Panc1 (cell line): Measurements from ENCODE around the gene OVCH2. TPM values are rescaled to one million over a fixed set of nuclear protein-coding genes. Genes with fewer than 3 reads are reported as not detected.

Experiments
- ATAC-seq: fragments of 200-7000 bp; cut with Tn5 transposase; 2 replicates; pipeline ENCODE4 v1.9.1; 2020; ENCODE audit warnings: mild to moderate bottlenecking, moderate library complexity
- BruUV-seq: library from RNA; stranded (reverse); fragments of 400-500 nt; replicated peaks from 2 replicates; lab custom pipeline; 2021; lab: Mats Ljungman, UMichigan
- CTCF ChIA-PET: fragments of 300-600 bp; sonication (Branson Sonifier 250); formaldehyde crosslinking; loops from one replicate; lab custom pipeline; 2022; ENCODE audit warnings: antibody characterized with exemption; lab: Charles Lee
- POLR2A ChIA-PET: fragments of 300-600 bp; sonication (Branson Sonifier 250); formaldehyde crosslinking; loops from one replicate; lab custom pipeline; 2022; ENCODE audit warnings: antibody characterized with exemption; lab: Charles Lee
- DNase-seq: peaks from one replicate; pipeline ENCODE4 v3.0.0-alpha.2; 2010; ENCODE audit warnings: low read depth, low spot score
- H3K27ac ChIP-seq: 2 replicates; pipeline ENCODE4 v1.5.1; 2011; ENCODE audit warnings: mild to moderate bottlenecking, low read length, inconsistent platforms
- H3K27me3 ChIP-seq: fragments of 200-500 bp; sonication (Bioruptor generic); 2 replicates; pipeline ENCODE4 v1.6.0; 2014; ENCODE audit warnings: low read length, inconsistent platforms; ENCODE audit not compliant: control insufficient read depth, insufficient read depth
- H3K36me3 ChIP-seq: fragments of 200-500 bp; sonication (Bioruptor generic); 2 replicates; pipeline ENCODE4 v1.5.1; 2014; ENCODE audit warnings: inconsistent platforms, mild to moderate bottlenecking, low read length, moderate library complexity; ENCODE audit not compliant: control insufficient read depth, insufficient read depth
- H3K4me1 ChIP-seq: 2 replicates; pipeline ENCODE4 v1.5.1; 2011; ENCODE audit warnings: inconsistent platforms, mild to moderate bottlenecking, low read length, moderate library complexity; ENCODE audit not compliant: control insufficient read depth, insufficient read depth
- H3K4me3 ChIP-seq, 2 experiments: 2 replicates each; pipeline ENCODE4 v1.5.1; 2011 to 2012; ENCODE audit warnings: low read depth in 2 of 2, low read length in 2 of 2, mild to moderate bottlenecking in 2 of 2, inconsistent platforms in 1 of 2, moderate library complexity in 1 of 2
- H3K9me3 ChIP-seq: fragments of 200-500 bp; sonication (Bioruptor generic); 2 replicates; pipeline ENCODE4 v1.5.1; 2014; ENCODE audit warnings: low read depth, mild to moderate bottlenecking, inconsistent platforms, low read length, moderate library complexity; ENCODE audit not compliant: control insufficient read depth, insufficient read depth
- CTCF ChIP-seq: fragments of 450-650 bp; IDR thresholded peaks from 2 replicates; pipeline ENCODE4 v1.5.1; 2017; ENCODE audit warnings: mild to moderate bottlenecking
- POLR2AphosphoS5 ChIP-seq: IDR thresholded peaks from 2 replicates; pipeline ENCODE4 v1.6.1; 2012; ENCODE audit warnings: mild to moderate bottlenecking, low read depth, low read length, moderate library complexity
- REST ChIP-seq, 2 experiments: IDR thresholded peaks; 2 replicates each; pipeline ENCODE4 v1.6.1; 2011 to 2012; ENCODE audit warnings: low read depth in 2 of 2, control low read depth in 1 of 2, low read length in 1 of 2, mild to moderate bottlenecking in 1 of 2, moderate library complexity in 1 of 2; ENCODE audit not compliant: insufficient read depth in 1 of 2
- SIN3A ChIP-seq: IDR thresholded peaks from 2 replicates; pipeline ENCODE4 v1.6.1; 2012; ENCODE audit warnings: low read depth, mild to moderate bottlenecking, low read length, moderate library complexity, borderline replicate concordance; ENCODE audit not compliant: insufficient read depth
- TCF7L2 ChIP-seq: IDR thresholded peaks from 2 replicates; pipeline ENCODE4 v1.6.1; 2011; ENCODE audit warnings: mild to moderate bottlenecking, low read depth, low read length, inconsistent platforms
- in situ Hi-C: cut with HindIII; loops from 2 replicates; pipeline ENCODE4 v1.10.0; 2016; ENCODE audit warnings: low sequenced_read_pairs, low pct_unique_long_range_greater_than_20kb
- intact Hi-C: fragments of 100-400 bp; cut with micrococcal nuclease; formaldehyde crosslinking; loops from one replicate; pipeline ENCODE4 v1.10.0; 2022; ENCODE audit not compliant: unreplicated experiment
- total RNA-seq: library from RNA; stranded (reverse); gene quantifications from one replicate; pipeline ENCODE4 v1.2.1, GENCODE V29; 2021; ENCODE audit not compliant: unreplicated experiment

Gene OVCH2
- total RNA-seq, 1 experiment from 2014 or later: not detected

DNA sequence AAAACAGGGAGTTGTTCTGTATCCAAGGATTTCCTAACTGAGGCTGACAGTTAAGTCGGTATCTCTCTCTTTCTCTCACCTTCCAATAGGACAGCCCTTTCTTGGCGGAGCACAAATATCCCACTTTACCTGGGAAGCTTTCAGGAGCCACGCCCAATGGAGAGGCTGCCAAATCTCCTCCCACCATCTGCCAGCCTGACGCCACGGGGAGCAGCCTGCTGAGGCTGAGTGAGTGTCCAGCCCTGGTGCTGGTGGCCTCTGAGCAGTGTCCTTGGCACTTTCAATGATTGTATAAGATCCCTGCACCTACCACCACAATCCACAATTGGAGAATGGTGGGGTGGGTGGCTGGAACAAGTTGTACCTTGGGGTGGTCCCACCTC, 66.6 kb downstream of the OVCH2 start:
- intact Hi-C loops (no loop called here), in situ Hi-C loops (no loop called here)
- ATAC-seq (0 out of 2 replicates have a peak, but pooled peaks have one; percentile 9), DNase-seq (no peak)
- Histone ChIP-seq H3K4me1 (no peaks in the 10 kb centered on the region), H3K4me3 (no peak overlapping the region), H3K27ac (no peak overlapping the region), H3K27me3 (no peaks in the 10 kb centered on the region), H3K9me3 (no peaks in the 10 kb centered on the region), H3K36me3 (no peaks in the 10 kb centered on the region)
- ChIA-PET POLR2A (no interaction called here), CTCF (interaction anchor here (0.8 kb wide), 1 partner anchor 55 kb away, joined by 5 read pairs; no protein-coding TSS in a partner anchor)
- TF ChIP-seq REST (IDR thresholded peaks at IDR 0.05; ENCODE audit: insufficient read depth in 1 of 2, low read depth in 2 of 2, low read length in 1 of 2): no peak
- no peak for TF ChIP-seq SIN3A
- TF ChIP-seq POLR2AphosphoS5: no peak
- no peak for TF ChIP-seq TCF7L2
- TF ChIP-seq CTCF: no peak
- no TSS peak for BruUV-seq

Other genes with a start within 250 kb of the OVCH2 start
- gene OLFML1, start 221.0 kb downstream of the OVCH2 start, total RNA-seq: not detected
- 21.5 TPM for gene PPFIBP2, start 192.5 kb downstream of the OVCH2 start, total RNA-seq
- gene CYB5R2, start 33.0 kb downstream of the OVCH2 start, total RNA-seq: 46.3 TPM
- gene OR5P2, start 90.5 kb upstream of the OVCH2 start, total RNA-seq: not detected
- gene OR5P3, start 124.4 kb upstream of the OVCH2 start, total RNA-seq: not detected
- gene OR10A6, start 224.8 kb upstream of the OVCH2 start, total RNA-seq: not detected
- not detected for gene OR10A3, start 235.2 kb upstream of the OVCH2 start, total RNA-seq